Measurements from ENCODE around the gene ANAPC10. TPM values are rescaled to one million over a fixed set of nuclear protein-coding genes. Genes with fewer than 3 reads are reported as not detected.
A peak's percentile ranks its signal among the peaks of the same experiment; 100 is the strongest.

ANAPC10 gene
- total RNA-seq, 6 experiments from 2014 or later = 16.3 to 20.0 (median 18.0) TPM

DNA sequence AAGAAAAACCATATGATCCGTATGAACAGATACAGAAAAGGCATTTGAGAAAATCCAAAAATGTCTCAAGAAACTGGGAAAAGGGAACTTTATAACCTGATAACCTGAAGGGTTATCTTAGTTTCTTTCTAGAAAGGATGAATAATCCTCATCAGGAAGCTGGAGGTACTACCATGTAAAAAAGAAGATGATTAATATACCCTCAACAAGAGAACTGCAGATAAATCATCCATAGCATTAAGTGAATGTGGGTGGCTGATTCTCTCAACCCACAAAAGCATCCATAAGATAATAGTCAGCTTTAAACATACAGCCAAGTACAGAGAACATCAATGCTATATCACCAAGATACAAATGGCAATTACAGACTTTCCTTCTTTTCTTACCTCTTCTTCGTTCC lies 26.4 kb downstream of the ANAPC10 start:
- DNase-seq = no peak
- H3K4me1 Mint-ChIP-seq (ENCODE audit: low read depth) = peaks cover 25% of the 10 kb centered on the region
- H3K36me3 Mint-ChIP-seq (ENCODE audit: low read depth) = peaks cover 11% of the 10 kb centered on the region
- no peaks in the 10 kb centered on the region for H3K27me3 Mint-ChIP-seq (ENCODE audit: insufficient read depth)
- TF ChIP-seq, protein P1, sequence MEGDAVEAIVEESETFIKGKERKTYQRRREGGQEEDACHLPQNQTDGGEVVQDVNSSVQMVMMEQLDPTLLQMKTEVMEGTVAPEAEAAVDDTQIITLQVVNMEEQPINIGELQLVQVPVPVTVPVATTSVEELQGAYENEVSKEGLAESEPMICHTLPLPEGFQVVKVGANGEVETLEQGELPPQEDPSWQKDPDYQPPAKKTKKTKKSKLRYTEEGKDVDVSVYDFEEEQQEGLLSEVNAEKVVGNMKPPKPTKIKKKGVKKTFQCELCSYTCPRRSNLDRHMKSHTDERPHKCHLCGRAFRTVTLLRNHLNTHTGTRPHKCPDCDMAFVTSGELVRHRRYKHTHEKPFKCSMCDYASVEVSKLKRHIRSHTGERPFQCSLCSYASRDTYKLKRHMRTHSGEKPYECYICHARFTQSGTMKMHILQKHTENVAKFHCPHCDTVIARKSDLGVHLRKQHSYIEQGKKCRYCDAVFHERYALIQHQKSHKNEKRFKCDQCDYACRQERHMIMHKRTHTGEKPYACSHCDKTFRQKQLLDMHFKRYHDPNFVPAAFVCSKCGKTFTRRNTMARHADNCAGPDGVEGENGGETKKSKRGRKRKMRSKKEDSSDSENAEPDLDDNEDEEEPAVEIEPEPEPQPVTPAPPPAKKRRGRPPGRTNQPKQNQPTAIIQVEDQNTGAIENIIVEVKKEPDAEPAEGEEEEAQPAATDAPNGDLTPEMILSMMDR (IDR thresholded peaks at IDR 0.05) = no peak
- no peak overlapping the region for H3K4me3 Mint-ChIP-seq
- H3K9me3 Mint-ChIP-seq = no peaks in the 10 kb centered on the region
- H3K27ac Mint-ChIP-seq = no peak overlapping the region

DNA sequence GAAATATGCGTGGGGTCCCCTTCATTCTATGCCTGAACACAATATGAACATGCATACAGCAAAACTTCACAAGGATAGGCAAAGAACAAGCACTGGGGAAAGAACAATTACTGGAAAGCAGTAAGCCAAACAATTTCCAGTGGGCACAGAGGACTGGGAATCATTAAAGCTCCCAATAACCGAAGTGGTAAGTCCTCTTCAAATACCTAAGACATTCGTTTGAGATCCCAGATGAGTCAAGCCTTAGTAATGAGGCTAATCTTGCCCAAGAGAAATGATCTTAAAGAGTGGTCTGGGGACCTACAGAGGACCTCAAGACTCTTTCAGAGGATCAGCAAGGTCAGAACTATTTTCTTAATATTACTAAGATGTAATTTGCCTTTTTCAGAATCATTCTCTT lies 28.6 kb downstream of the ANAPC10 start:
- H3K4me3 Mint-ChIP-seq = no peak overlapping the region
- H3K4me1 Mint-ChIP-seq (ENCODE audit: low read depth) = peaks cover 27% of the 10 kb centered on the region
- peaks cover 5% of the 10 kb centered on the region; the same call in 1 of the 2 replicates for H3K36me3 Mint-ChIP-seq (ENCODE audit: low read depth)

GRCh38 chr4:145066063-145066501 lies 31.9 kb downstream of the ANAPC10 start:
- TF ChIP-seq, protein P1 (IDR thresholded peaks at IDR 0.05) = no peak
- Mint-ChIP-seq H3K36me3 (ENCODE audit: low read depth) (peaks cover 11% of the 10 kb centered on the region; the same call in 1 of the 2 replicates), H3K27me3 (ENCODE audit: insufficient read depth) (no peaks in the 10 kb centered on the region), H3K4me1 (ENCODE audit: low read depth) (peaks cover 20% of the 10 kb centered on the region), H3K4me3 (no peak overlapping the region), H3K9me3 (no peaks in the 10 kb centered on the region), H3K27ac (no peak overlapping the region)
- no peak for DNase-seq

More for the DNA sequence above, 28.6 kb downstream of the ANAPC10 start:
- H3K27ac Mint-ChIP-seq = peak overlapping the region; percentile 17; the same call in 1 of the 2 replicates
- no peaks in the 10 kb centered on the region for H3K27me3 Mint-ChIP-seq (ENCODE audit: insufficient read depth)
- H3K9me3 Mint-ChIP-seq = no peaks in the 10 kb centered on the region
- TF ChIP-seq, protein P1 (IDR thresholded peaks at IDR 0.05) = no peak
- peak; percentile 56 for DNase-seq

DNA sequence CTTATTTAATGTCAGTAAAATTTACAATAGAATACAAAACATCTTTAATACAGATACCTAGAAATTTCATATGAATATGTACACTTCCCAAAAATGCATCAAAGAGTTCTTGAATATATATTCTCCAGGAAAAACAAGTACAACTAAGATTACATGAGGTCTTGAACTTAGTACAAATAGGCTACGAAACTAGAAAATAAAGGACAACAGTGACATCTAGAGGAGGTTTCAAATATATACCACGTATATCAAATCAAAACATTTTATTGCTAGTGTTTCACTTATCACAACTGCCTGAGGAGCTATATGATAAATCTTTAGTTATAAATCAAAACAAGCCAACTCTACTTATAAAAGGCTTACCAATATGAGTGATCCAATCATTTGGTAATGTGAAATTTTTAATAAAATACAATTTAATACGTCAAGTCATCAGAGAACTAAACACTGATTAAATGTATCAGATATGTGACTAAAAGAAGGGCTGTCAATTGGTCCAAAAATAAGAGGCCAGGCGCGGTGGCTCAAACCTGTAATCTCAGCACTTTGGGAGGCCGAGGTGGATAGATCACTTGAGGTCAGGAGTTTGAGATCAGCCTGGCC lies 36.6 kb downstream of the ANAPC10 start:
- Mint-ChIP-seq H3K36me3 (ENCODE audit: low read depth) (peaks cover 6% of the 10 kb centered on the region; the same call in 1 of the 2 replicates), H3K4me3 (no peak overlapping the region), H3K9me3 (no peaks in the 10 kb centered on the region), H3K4me1 (ENCODE audit: low read depth) (peaks cover 17% of the 10 kb centered on the region), H3K27me3 (ENCODE audit: insufficient read depth) (no peaks in the 10 kb centered on the region), H3K27ac (no peak overlapping the region)
- DNase-seq = peak; percentile 48
- TF ChIP-seq, protein P1 (IDR thresholded peaks at IDR 0.05) = peak; percentile 79

GRCh38 chr4:145058256-145058655 lies 39.7 kb downstream of the ANAPC10 start:
- Mint-ChIP-seq H3K27ac (no peak overlapping the region), H3K4me3 (no peak overlapping the region), H3K4me1 (ENCODE audit: low read depth) (peaks cover 13% of the 10 kb centered on the region; the same call in 1 of the 2 replicates), H3K27me3 (ENCODE audit: insufficient read depth) (no peaks in the 10 kb centered on the region), H3K9me3 (no peaks in the 10 kb centered on the region), H3K36me3 (ENCODE audit: low read depth) (peaks cover 13% of the 10 kb centered on the region)
- TF ChIP-seq, protein P1 (IDR thresholded peaks at IDR 0.05) = no peak
- DNase-seq = no peak
